Measurements from ENCODE around the gene HTR6.

- TF ChIP-seq CTCF (conservative IDR thresholded peaks at IDR 0.05): no peak
- no peak for TF ChIP-seq EZH2 (IDR thresholded peaks at IDR 0.05; ENCODE audit: low read depth)
These were observed 16.0 kb downstream of the HTR6 start for GRCh38 chr1:19680644-19681043.

All from PC-9 (cell line).